ENCODE results near the gene OPN1MW3. TPM values are rescaled to one million over a fixed set of nuclear protein-coding genes. Genes with fewer than 3 reads are reported as not detected.

The OPN1MW3 gene
- polyA plus RNA-seq, 2 donors, result not detected

Other genes with a start within 250 kb of the OPN1MW3 start
- gene IRAK1, start 237.7 kb upstream of the OPN1MW3 start, polyA plus RNA-seq, result 10 to 100 TPM; 58.8 to 61.8 TPM
- gene MECP2, start 159.9 kb upstream of the OPN1MW3 start, polyA plus RNA-seq, result 10 to 100 TPM in 1 of 2 donors, 1 to 10 TPM in 1; 9.3 to 13.0 TPM
- gene OPN1LW, start 113.3 kb upstream of the OPN1MW3 start, polyA plus RNA-seq, result not detected
- gene OPN1MW, start 75.0 kb upstream of the OPN1MW3 start, polyA plus RNA-seq, result not detected
- not detected for gene OPN1MW2, start 37.8 kb upstream of the OPN1MW3 start, polyA plus RNA-seq
- gene TEX28, start 37.5 kb downstream of the OPN1MW3 start, polyA plus RNA-seq, result not detected
- not detected for gene TKTL1, start 38.2 kb downstream of the OPN1MW3 start, polyA plus RNA-seq
- 100 to 1,000 TPM; 407 to 691 TPM for gene FLNA, start 117.1 kb downstream of the OPN1MW3 start, polyA plus RNA-seq
- 10 to 100 TPM; 66.5 to 83.9 TPM for gene EMD, start 121.7 kb downstream of the OPN1MW3 start, polyA plus RNA-seq
- 1,000 to 10,000 TPM; 2,998 to 4,750 TPM for gene RPL10, start 140.8 kb downstream of the OPN1MW3 start, polyA plus RNA-seq
- 10 to 100 TPM; 20.1 to 20.3 TPM for gene DNASE1L1, start 151.7 kb downstream of the OPN1MW3 start, polyA plus RNA-seq
- 10 to 100 TPM; 28.9 to 59.5 TPM for gene TAFAZZIN, start 154.0 kb downstream of the OPN1MW3 start, polyA plus RNA-seq
- gene ATP6AP1, start 171.1 kb downstream of the OPN1MW3 start, polyA plus RNA-seq, result 10 to 100 TPM; 40.3 to 65.8 TPM
- 10 to 100 TPM; 46.4 to 63.5 TPM for gene GDI1, start 179.6 kb downstream of the OPN1MW3 start, polyA plus RNA-seq
- 10 to 100 TPM; 37.5 to 46.6 TPM for gene FAM50A, start 186.6 kb downstream of the OPN1MW3 start, polyA plus RNA-seq
- gene PLXNA3, start 200.7 kb downstream of the OPN1MW3 start, polyA plus RNA-seq, result 10 to 100 TPM in 1 of 2 donors, 1 to 10 TPM in 1; 4.3 to 19.0 TPM
- gene LAGE3, start 221.7 kb downstream of the OPN1MW3 start, polyA plus RNA-seq, result 10 to 100 TPM in 1 of 2 donors, 1 to 10 TPM in 1; 6.2 to 21.1 TPM
- gene UBL4A, start 229.0 kb downstream of the OPN1MW3 start, polyA plus RNA-seq, result 10 to 100 TPM; 15.4 to 28.5 TPM
- 10 to 100 TPM; 24.7 to 26.3 TPM for gene SLC10A3, start 233.0 kb downstream of the OPN1MW3 start, polyA plus RNA-seq

Data from esophagus (tissue), 2 donors.